Progenitor cell of endocrine pancreas (in vitro differentiated cells): Measurements from ENCODE around the gene PTPA. TPM values are rescaled to one million over a fixed set of nuclear protein-coding genes. Genes with fewer than 3 reads are reported as not detected.
"Not testable (repeated sequence)": the region's sequence is repeated elsewhere in the genome, so short reads cannot be mapped to it uniquely, and the experiment has no call there.

Source experiments
- DNase-seq: peaks from one replicate; pipeline ENCODE4 v3.0.0; 2021; ENCODE audit warnings: low spot score; ENCODE audit not compliant: unreplicated experiment
- H3K27ac Mint-ChIP-seq: 2 replicates; pipeline ENCODE4 v1.8.0; 2021; ENCODE audit warnings: mild to moderate bottlenecking, moderate library complexity, mixed read lengths
- H3K27me3 Mint-ChIP-seq: 2 replicates; pipeline ENCODE4 v1.8.0; 2021; ENCODE audit warnings: mixed read lengths
- H3K36me3 Mint-ChIP-seq: 2 replicates; pipeline ENCODE4 v1.8.0; 2022; ENCODE audit warnings: mixed read lengths; ENCODE audit not compliant: insufficient read depth
- H3K4me1 Mint-ChIP-seq: 2 replicates; pipeline ENCODE4 v1.8.0; 2021; ENCODE audit warnings: low read depth, mixed read lengths
- H3K4me3 Mint-ChIP-seq: 2 replicates; pipeline ENCODE4 v1.8.0; 2021; ENCODE audit warnings: low read depth, mild to moderate bottlenecking, moderate library complexity, mixed read lengths
- H3K9me3 Mint-ChIP-seq: 2 replicates; pipeline ENCODE4 v1.8.0; 2021; ENCODE audit warnings: low read depth, mixed read lengths
- total RNA-seq: library from RNA; stranded (reverse); gene quantifications from 2 replicates; pipeline ENCODE4 v1.2.1, GENCODE V29; 2021
- TF ChIP-seq, protein P1 (sequence below): fragments of 200-600 bp; sonication (generic); IDR thresholded peaks from one replicate; pipeline ENCODE4 v1.5.0; 2021; ENCODE audit warnings: antibody characterized with exemption, mild to moderate bottlenecking; ENCODE audit not compliant: unreplicated experiment

Gene PTPA
- total RNA-seq, 1 donor from 2014 or later = 145 TPM

DNA sequence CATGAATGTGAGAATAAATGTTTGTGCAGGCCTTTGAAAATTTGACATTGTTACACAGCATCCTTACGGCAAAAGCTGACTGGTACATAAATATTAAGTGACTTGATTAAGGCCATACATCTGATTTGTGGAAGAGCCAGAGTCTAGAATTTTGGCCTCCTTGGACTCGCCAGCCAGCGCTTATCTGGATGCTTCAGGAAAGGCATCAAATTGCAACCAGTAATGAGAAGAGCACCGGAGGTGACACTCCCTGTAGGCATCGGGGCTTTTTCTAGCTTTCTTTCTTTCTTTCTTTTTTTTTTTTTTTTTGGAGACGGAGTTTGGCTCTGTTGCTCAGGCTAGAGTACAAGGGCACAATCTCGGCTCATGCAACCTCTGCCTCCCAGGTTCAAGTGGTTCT, 80.0 kb downstream of the PTPA start:
- no peak overlapping the region for H3K27ac Mint-ChIP-seq
- TF ChIP-seq, protein P1, sequence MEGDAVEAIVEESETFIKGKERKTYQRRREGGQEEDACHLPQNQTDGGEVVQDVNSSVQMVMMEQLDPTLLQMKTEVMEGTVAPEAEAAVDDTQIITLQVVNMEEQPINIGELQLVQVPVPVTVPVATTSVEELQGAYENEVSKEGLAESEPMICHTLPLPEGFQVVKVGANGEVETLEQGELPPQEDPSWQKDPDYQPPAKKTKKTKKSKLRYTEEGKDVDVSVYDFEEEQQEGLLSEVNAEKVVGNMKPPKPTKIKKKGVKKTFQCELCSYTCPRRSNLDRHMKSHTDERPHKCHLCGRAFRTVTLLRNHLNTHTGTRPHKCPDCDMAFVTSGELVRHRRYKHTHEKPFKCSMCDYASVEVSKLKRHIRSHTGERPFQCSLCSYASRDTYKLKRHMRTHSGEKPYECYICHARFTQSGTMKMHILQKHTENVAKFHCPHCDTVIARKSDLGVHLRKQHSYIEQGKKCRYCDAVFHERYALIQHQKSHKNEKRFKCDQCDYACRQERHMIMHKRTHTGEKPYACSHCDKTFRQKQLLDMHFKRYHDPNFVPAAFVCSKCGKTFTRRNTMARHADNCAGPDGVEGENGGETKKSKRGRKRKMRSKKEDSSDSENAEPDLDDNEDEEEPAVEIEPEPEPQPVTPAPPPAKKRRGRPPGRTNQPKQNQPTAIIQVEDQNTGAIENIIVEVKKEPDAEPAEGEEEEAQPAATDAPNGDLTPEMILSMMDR = no peak
- no peaks in the 10 kb centered on the region for H3K4me1 Mint-ChIP-seq
- no peak for DNase-seq
- H3K4me3 Mint-ChIP-seq = no peak overlapping the region
- peaks cover 3% of the 10 kb centered on the region for H3K9me3 Mint-ChIP-seq
- peaks cover 7% of the 10 kb centered on the region for H3K27me3 Mint-ChIP-seq
- H3K36me3 Mint-ChIP-seq = peaks cover 2% of the 10 kb centered on the region

DNA sequence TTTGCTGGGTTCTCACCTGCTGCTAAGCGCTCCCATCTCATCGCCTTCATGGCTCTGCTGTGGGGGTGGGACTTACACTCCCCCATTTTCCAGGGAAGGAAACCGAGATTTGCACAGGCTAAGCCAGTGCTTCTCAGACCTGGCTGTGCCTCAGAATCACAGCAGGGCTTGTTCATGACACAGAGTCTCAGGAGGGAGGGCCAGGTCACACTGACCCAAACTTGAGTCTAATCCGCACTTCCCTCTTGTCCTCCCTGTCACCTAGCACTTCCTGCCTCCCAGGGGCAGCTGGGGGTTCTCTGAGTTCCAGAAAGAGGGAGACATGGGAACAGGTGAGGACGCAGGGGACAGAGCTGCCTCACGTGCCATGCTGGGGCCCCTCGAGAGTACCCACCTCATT, 82.4 kb downstream of the PTPA start:
- H3K27ac Mint-ChIP-seq = no peak overlapping the region
- peaks cover 2% of the 10 kb centered on the region for H3K36me3 Mint-ChIP-seq
- TF ChIP-seq, protein P1 = no peak
- H3K4me3 Mint-ChIP-seq = no peak overlapping the region
- DNase-seq = no peak
- no peaks in the 10 kb centered on the region for H3K4me1 Mint-ChIP-seq
- H3K9me3 Mint-ChIP-seq = no peaks in the 10 kb centered on the region
- H3K27me3 Mint-ChIP-seq = peaks cover 14% of the 10 kb centered on the region

DNA sequence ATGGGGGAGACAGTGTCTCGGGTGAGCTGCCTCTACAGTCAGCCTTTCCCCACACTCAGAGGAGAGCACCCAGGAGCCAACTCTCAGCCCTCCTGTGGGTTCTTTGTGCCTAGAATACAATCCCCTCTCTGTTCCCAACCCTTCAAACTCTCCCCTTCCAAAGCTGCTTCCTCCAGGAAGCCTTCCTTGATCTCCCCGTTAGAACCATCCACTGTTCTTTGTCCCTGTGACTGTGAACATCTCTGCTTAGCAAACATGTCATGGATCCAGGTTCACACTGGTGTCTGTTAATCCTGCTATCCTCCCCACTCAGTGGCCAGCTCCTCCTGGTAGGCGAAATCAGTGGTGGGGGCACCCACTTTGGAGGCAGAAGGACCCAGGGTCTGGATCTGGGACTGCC, 83.0 kb downstream of the PTPA start:
- DNase-seq = no peak
- Mint-ChIP-seq H3K36me3 (peaks cover 2% of the 10 kb centered on the region), H3K4me1 (no peaks in the 10 kb centered on the region), H3K9me3 (no peaks in the 10 kb centered on the region), H3K27me3 (peaks cover 18% of the 10 kb centered on the region), H3K27ac (no peak overlapping the region), H3K4me3 (no peak overlapping the region)
- TF ChIP-seq, protein P1 = no peak

DNA sequence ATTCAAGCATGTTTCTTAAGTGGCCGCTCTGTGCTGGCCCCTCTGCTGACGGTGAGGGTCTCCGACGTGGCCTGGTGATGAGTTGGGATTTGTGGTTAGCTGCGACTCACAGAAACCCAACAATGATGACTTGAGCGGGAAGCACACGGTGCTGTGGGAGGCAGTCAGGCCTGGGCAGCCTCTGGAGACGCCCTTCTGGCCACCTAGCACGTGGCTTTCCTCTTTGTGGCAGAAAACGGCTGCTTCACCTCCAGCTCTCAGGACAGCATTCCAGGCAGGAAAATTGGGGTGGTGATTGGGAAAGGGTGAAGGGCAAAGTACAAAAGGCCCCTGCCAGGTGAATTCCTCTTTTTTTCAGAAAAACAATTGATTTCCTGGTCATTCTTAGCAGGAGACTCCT, 84.4 kb downstream of the PTPA start:
- Mint-ChIP-seq H3K36me3 (peaks cover 2% of the 10 kb centered on the region), H3K27me3 (peaks cover 18% of the 10 kb centered on the region), H3K4me3 (no peak overlapping the region), H3K27ac (no peak overlapping the region), H3K4me1 (no peaks in the 10 kb centered on the region), H3K9me3 (no peaks in the 10 kb centered on the region)
- DNase-seq = no peak
- TF ChIP-seq, protein P1 = no peak

DNA sequence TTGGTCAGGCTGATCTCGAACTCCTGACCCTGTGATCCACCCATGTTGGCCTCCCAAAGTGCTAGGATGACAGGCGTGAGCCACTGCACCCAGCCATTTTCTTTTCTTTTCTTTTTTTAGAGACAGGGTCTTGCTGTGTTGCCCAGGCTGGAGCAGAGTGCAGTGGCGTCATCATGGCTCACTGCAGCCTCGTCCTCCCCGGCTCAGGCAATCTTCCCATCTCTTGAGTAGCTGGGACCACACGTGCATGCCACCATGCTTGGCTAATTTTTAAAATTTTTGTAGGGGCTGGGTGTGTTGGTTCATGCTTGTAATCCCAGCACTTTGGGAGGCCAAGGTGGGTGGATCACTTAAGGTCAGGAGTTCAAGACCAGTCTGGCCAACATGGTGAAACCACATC, 85.8 kb downstream of the PTPA start:
- not testable (repeated sequence) for H3K27ac Mint-ChIP-seq, H3K9me3 Mint-ChIP-seq, H3K36me3 Mint-ChIP-seq, DNase-seq, H3K4me3 Mint-ChIP-seq, H3K4me1 Mint-ChIP-seq
- peaks cover 18% of the 10 kb centered on the region for H3K27me3 Mint-ChIP-seq

DNA sequence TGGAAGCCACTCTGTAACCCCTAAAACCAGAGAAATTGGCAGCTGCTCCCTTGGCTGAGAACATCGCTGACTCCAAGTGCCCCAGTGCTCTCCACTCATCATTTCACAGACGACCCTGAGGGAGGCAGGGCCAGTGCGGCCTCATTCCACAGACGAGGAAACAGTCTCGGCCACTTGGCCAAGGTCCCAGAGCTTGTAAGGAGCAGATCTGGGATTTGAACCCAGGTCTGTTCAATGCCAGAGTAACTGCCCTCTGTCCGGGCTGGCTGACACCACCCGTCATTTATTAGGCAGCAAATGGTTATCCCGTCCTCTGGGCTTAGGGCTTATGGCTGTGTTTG, 86.7 kb downstream of the PTPA start:
- Mint-ChIP-seq H3K27ac (no peak overlapping the region), H3K9me3 (no peaks in the 10 kb centered on the region), H3K4me3 (no peak overlapping the region), H3K36me3 (no peaks in the 10 kb centered on the region), H3K4me1 (no peaks in the 10 kb centered on the region), H3K27me3 (peaks cover 18% of the 10 kb centered on the region)
- TF ChIP-seq, protein P1 = no peak
- DNase-seq = no peak

Other genes starting within 250 kb of the PTPA start
- gene KYAT1, start 229.5 kb upstream of the PTPA start, total RNA-seq = 11.5 and 11.7 TPM in 2 replicates
- 38.2 and 38.8 TPM in 2 replicates for gene LRRC8A, start 229.3 kb upstream of the PTPA start, total RNA-seq
- 19.9 and 21.3 TPM in 2 replicates for gene PHYHD1, start 190.4 kb upstream of the PTPA start, total RNA-seq
- gene DOLK, start 163.8 kb upstream of the PTPA start, total RNA-seq = 15.5 and 16.3 TPM in 2 replicates
- gene NUP188, start 163.7 kb upstream of the PTPA start, total RNA-seq = 68.3 and 74.8 TPM in 2 replicates
- 182 and 183 TPM in 2 replicates for gene SH3GLB2, start 83.1 kb upstream of the PTPA start, total RNA-seq
- gene MIGA2, start 74.8 kb upstream of the PTPA start, total RNA-seq = 42.6 and 45.4 TPM in 2 replicates
- gene DOLPP1, start 30.3 kb upstream of the PTPA start, total RNA-seq = 29.1 and 29.3 TPM in 2 replicates
- 19.0 and 20.5 TPM in 2 replicates for gene CRAT, start 622 bp upstream of the PTPA start, total RNA-seq
- 21.8 and 22.6 TPM in 2 replicates for gene IER5L, start 66.8 kb downstream of the PTPA start, total RNA-seq